DND-41 (cell line): Measurements from ENCODE around the gene KIFC3.
"Not testable (repeated sequence)": the region's sequence is repeated elsewhere in the genome, so short reads cannot be mapped to it uniquely, and the experiment has no call there.

Experiments used
- ATAC-seq: fragments of 200-7000 bp; cut with Tn5 transposase; 3 replicates; pipeline ENCODE4 v1.9.1; 2021; ENCODE audit warnings: low read depth; ENCODE audit not compliant: insufficient read depth
- DNase-seq: peaks from one replicate; pipeline ENCODE4 v3.0.0-alpha.2; 2020
- H2AFZ ChIP-seq: 2 replicates; pipeline ENCODE4 v1.6.0; 2012; ENCODE audit warnings: low read depth, low read length
- H3K27ac ChIP-seq: 2 replicates; pipeline ENCODE4 v1.5.1; 2012; ENCODE audit warnings: low read length, inconsistent platforms
- H3K27me3 ChIP-seq: fragments of 200-600 bp; sonication (generic); 2 replicates; pipeline ENCODE4 v1.6.0; 2012; ENCODE audit warnings: low read length, mild to moderate bottlenecking, inconsistent platforms; ENCODE audit not compliant: insufficient read depth, poor library complexity
- H3K36me3 ChIP-seq: 2 replicates; pipeline ENCODE4 v1.5.1; 2012; ENCODE audit warnings: low read length, inconsistent platforms; ENCODE audit not compliant: insufficient read depth
- H3K4me1 ChIP-seq: 2 replicates; pipeline ENCODE4 v1.5.1; 2012; ENCODE audit warnings: mild to moderate bottlenecking, low read length; ENCODE audit not compliant: insufficient read depth
- H3K4me2 ChIP-seq: 2 replicates; pipeline ENCODE4 v1.6.0; 2012; ENCODE audit warnings: mild to moderate bottlenecking, moderate library complexity, low read length, inconsistent platforms; ENCODE audit not compliant: insufficient read depth
- H3K4me3 ChIP-seq, 2 experiments: fragments of 200-600 bp in 1 of 2; shearing (Covaris generic) in 1 of 2; 2 replicates each; pipeline ENCODE4 v1.5.1; 2012 to 2016; ENCODE audit warnings: inconsistent platforms in 2 of 2, low read length in 2 of 2, mild to moderate bottlenecking in 2 of 2, low read depth in 1 of 2, moderate library complexity in 1 of 2
- H3K79me2 ChIP-seq: 2 replicates; pipeline ENCODE4 v1.6.0; 2012; ENCODE audit warnings: low read length, inconsistent platforms; ENCODE audit not compliant: insufficient read depth
- H3K9ac ChIP-seq: 2 replicates; pipeline ENCODE4 v1.6.0; 2012; ENCODE audit warnings: low read depth, mild to moderate bottlenecking, inconsistent platforms, low read length, moderate library complexity
- H3K9me3 ChIP-seq: 2 replicates; pipeline ENCODE4 v1.5.1; 2012; ENCODE audit warnings: low read length, moderate library complexity, mild to moderate bottlenecking, inconsistent platforms; ENCODE audit not compliant: insufficient read depth, severe bottlenecking
- H4K20me1 ChIP-seq: 2 replicates; pipeline ENCODE4 v1.6.0; 2012; ENCODE audit warnings: low read length; ENCODE audit not compliant: insufficient read depth
- EZH2 ChIP-seq: IDR thresholded peaks from 3 replicates; pipeline ENCODE4 v1.6.1; 2012; ENCODE audit warnings: borderline replicate concordance, low read depth, mild to moderate bottlenecking, moderate library complexity, low read length, inconsistent platforms; ENCODE audit not compliant: severe bottlenecking
- TF ChIP-seq, protein P1 (sequence below): IDR thresholded peaks from 2 replicates; pipeline ENCODE4 v1.5.1; 2012; ENCODE audit warnings: borderline replicate concordance, low read length, moderate library complexity, mild to moderate bottlenecking; ENCODE audit not compliant: poor library complexity, severe bottlenecking; ENCODE audit errors: extremely low read depth

KIFC3 gene

DNA sequence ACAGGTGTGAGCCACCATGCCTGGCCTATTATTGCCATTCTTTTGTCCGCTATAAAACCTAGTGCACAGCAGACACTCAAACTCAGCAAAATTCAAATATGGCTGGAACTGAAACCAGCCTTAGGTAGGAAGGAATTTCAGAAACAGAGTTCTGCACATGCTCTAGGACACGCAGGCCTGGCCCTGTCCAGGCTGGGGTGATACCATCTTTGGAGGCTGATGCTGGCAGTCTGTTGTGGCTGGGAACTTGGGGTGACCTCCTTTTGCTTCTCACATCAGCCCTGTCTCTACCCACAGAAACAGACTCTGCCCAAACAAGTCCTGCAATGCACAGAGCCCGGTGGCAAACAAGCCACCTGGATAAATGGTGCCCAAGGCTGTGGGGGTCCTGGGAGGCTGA, 12.6 kb upstream of the KIFC3 start:
- Histone ChIP-seq H3K4me1 (peaks cover 11% of the 10 kb centered on the region), H4K20me1 (no peaks in the 10 kb centered on the region), H3K36me3 (no peaks in the 10 kb centered on the region), H3K27me3 (no peaks in the 10 kb centered on the region), H3K79me2 (no peaks in the 10 kb centered on the region), H3K9ac (no peak overlapping the region), H3K27ac (no peak overlapping the region), H3K9me3 (no peaks in the 10 kb centered on the region), H3K4me2 (no peak overlapping the region), H2AFZ (no peak overlapping the region), H3K4me3 (no peak overlapping the region)
- TF ChIP-seq EZH2: no peak
- TF ChIP-seq, protein P1, sequence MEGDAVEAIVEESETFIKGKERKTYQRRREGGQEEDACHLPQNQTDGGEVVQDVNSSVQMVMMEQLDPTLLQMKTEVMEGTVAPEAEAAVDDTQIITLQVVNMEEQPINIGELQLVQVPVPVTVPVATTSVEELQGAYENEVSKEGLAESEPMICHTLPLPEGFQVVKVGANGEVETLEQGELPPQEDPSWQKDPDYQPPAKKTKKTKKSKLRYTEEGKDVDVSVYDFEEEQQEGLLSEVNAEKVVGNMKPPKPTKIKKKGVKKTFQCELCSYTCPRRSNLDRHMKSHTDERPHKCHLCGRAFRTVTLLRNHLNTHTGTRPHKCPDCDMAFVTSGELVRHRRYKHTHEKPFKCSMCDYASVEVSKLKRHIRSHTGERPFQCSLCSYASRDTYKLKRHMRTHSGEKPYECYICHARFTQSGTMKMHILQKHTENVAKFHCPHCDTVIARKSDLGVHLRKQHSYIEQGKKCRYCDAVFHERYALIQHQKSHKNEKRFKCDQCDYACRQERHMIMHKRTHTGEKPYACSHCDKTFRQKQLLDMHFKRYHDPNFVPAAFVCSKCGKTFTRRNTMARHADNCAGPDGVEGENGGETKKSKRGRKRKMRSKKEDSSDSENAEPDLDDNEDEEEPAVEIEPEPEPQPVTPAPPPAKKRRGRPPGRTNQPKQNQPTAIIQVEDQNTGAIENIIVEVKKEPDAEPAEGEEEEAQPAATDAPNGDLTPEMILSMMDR: no peak
- DNase-seq (no peak), ATAC-seq (no peak)

GRCh38 chr16:57813466-57813865, 11.2 kb upstream of the KIFC3 start:
- Histone ChIP-seq H3K9ac (no peak overlapping the region), H3K4me3 (no peak overlapping the region), H3K4me2 (no peak overlapping the region), H3K27ac (no peak overlapping the region), H3K4me1 (peaks cover 24% of the 10 kb centered on the region), H2AFZ (no peak overlapping the region), H3K79me2 (no peaks in the 10 kb centered on the region), H3K9me3 (no peaks in the 10 kb centered on the region), H3K27me3 (no peaks in the 10 kb centered on the region), H4K20me1 (no peaks in the 10 kb centered on the region), H3K36me3 (no peaks in the 10 kb centered on the region)
- no peak for ATAC-seq
- TF ChIP-seq EZH2: no peak
- TF ChIP-seq, protein P1: no peak
- DNase-seq: no peak

DNA sequence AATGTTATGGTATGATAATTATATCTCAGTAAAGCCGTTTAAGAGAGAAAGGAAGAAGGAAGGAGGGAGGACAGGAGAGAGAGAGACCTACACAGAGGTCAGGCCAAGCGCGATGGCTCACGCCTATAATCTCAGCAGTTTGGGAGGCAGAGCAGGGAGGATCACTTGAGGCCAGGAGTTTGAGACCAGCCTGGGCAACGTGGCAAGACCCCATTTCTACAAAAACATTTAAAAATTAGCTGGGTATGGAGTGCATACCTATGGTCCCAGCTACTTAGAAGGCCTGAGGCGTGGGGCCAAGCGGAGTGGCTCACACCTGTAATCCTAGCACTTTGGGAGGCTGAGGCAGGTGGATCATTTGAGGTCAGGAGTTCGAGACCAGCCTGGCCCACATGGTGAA, 9.0 kb upstream of the KIFC3 start:
- H3K27me3 ChIP-seq, ATAC-seq, H3K36me3 ChIP-seq, DNase-seq, H3K4me2 ChIP-seq, H3K79me2 ChIP-seq, H2AFZ ChIP-seq, H4K20me1 ChIP-seq, H3K27ac ChIP-seq, H3K9ac ChIP-seq, H3K9me3 ChIP-seq, H3K4me3 ChIP-seq: not testable (repeated sequence)
- peaks cover 37% of the 10 kb centered on the region for H3K4me1 ChIP-seq

- no peaks in the 10 kb centered on the region for H3K27me3 ChIP-seq
- no peaks in the 10 kb centered on the region for H3K9me3 ChIP-seq
- no peaks in the 10 kb centered on the region for H4K20me1 ChIP-seq
- TF ChIP-seq EZH2: no peak
- TF ChIP-seq, protein P1: no peak
- peak overlapping the region; percentile 49 for H3K9ac ChIP-seq
- peak; percentile 93 for DNase-seq
- H3K27ac ChIP-seq: peak overlapping the region; percentile 76
- H3K4me3 ChIP-seq: peak overlapping the region in 1 of 2 experiments; percentile 18; a peak in 1 of 4 replicates
- ATAC-seq: peak; percentile 98
- no peaks in the 10 kb centered on the region for H3K79me2 ChIP-seq
- no peaks in the 10 kb centered on the region for H3K36me3 ChIP-seq
- H2AFZ ChIP-seq: peak overlapping the region; percentile 56
- H3K4me1 ChIP-seq: peaks cover 37% of the 10 kb centered on the region
- H3K4me2 ChIP-seq: peak overlapping the region; percentile 57
Measured at GRCh38 chr16:57810197-57811031, 8.1 kb upstream of the KIFC3 start.
